ENCODE data around the gene PHACTR1. TPM values are rescaled to one million over a fixed set of nuclear protein-coding genes. Genes with fewer than 3 reads are reported as not detected.
A peak's percentile ranks its signal among the peaks of the same experiment; 100 is the strongest.

The PHACTR1 gene
- total RNA-seq, 2 experiments from 2014 or later = 1.3 to 2.3 TPM

DNA sequence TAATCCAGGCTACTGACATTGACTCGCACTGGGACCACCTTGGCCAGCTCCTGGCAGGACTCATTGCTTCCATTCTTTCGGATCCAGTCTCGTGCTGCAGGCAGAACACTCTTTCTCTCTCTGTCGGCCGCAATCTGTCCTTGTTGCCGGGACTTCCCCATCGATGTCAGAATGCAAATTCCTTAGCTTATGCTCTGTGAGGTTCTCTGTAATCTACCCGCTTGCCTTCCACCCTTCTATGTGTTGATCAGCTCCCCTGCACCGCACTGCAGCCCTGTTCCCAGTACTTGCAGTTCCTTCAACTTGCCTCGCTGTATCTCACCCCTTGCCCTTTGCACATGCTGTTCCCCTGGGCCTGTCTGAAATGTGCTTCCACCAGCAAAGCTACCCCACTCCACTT lies 182.0 kb downstream of the PHACTR1 start:
- H3K4me3 ChIP-seq (ENCODE audit: low read length) = no peak overlapping the region
- TF ChIP-seq, protein P1, sequence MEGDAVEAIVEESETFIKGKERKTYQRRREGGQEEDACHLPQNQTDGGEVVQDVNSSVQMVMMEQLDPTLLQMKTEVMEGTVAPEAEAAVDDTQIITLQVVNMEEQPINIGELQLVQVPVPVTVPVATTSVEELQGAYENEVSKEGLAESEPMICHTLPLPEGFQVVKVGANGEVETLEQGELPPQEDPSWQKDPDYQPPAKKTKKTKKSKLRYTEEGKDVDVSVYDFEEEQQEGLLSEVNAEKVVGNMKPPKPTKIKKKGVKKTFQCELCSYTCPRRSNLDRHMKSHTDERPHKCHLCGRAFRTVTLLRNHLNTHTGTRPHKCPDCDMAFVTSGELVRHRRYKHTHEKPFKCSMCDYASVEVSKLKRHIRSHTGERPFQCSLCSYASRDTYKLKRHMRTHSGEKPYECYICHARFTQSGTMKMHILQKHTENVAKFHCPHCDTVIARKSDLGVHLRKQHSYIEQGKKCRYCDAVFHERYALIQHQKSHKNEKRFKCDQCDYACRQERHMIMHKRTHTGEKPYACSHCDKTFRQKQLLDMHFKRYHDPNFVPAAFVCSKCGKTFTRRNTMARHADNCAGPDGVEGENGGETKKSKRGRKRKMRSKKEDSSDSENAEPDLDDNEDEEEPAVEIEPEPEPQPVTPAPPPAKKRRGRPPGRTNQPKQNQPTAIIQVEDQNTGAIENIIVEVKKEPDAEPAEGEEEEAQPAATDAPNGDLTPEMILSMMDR (IDR thresholded peaks at IDR 0.05) = no peak
- no peak overlapping the region for H3K4me3 Mint-ChIP-seq
- intact Hi-C loops (cut with DNase I, micrococcal nuclease) = loop anchor here in 1 of 2 experiments (10.0 kb wide), 2 partner anchors 264 to 1166 kb away; no protein-coding TSS in a partner anchor
- no peaks in the 10 kb centered on the region for H3K36me3 ChIP-seq (ENCODE audit: insufficient read depth, low read length)
- no peaks in the 10 kb centered on the region for H3K9me3 ChIP-seq (ENCODE audit: control insufficient read depth in 1 of 2, insufficient read depth in 1 of 2, low read length in 2 of 2)
- H3K4me1 Mint-ChIP-seq (ENCODE audit: low read depth) = no peaks in the 10 kb centered on the region
- ChIA-PET CTCF (no interaction called here), POLR2A (no interaction called here)
- peaks cover 4 to 10% of the 10 kb centered on the region in 2 experiments for H3K27me3 ChIP-seq (ENCODE audit: control insufficient read depth in 1 of 2, insufficient read depth in 2 of 2, low read length in 2 of 2)
- DNase-seq (no peak), ATAC-seq (ENCODE audit: poor library complexity) (no peak)
- peaks cover 2% of the 10 kb centered on the region for H3K4me1 ChIP-seq (ENCODE audit: insufficient read depth, low read length)
- H3K9me3 Mint-ChIP-seq = no peaks in the 10 kb centered on the region
- H3K27ac ChIP-seq (ENCODE audit: low read depth in 1 of 2, low read length in 2 of 2) = no peak overlapping the region
- H3K36me3 Mint-ChIP-seq (ENCODE audit: low read depth) = no peaks in the 10 kb centered on the region
- no peak overlapping the region for H3K27ac Mint-ChIP-seq
- peaks cover 39% of the 10 kb centered on the region for H3K27me3 Mint-ChIP-seq

DNA sequence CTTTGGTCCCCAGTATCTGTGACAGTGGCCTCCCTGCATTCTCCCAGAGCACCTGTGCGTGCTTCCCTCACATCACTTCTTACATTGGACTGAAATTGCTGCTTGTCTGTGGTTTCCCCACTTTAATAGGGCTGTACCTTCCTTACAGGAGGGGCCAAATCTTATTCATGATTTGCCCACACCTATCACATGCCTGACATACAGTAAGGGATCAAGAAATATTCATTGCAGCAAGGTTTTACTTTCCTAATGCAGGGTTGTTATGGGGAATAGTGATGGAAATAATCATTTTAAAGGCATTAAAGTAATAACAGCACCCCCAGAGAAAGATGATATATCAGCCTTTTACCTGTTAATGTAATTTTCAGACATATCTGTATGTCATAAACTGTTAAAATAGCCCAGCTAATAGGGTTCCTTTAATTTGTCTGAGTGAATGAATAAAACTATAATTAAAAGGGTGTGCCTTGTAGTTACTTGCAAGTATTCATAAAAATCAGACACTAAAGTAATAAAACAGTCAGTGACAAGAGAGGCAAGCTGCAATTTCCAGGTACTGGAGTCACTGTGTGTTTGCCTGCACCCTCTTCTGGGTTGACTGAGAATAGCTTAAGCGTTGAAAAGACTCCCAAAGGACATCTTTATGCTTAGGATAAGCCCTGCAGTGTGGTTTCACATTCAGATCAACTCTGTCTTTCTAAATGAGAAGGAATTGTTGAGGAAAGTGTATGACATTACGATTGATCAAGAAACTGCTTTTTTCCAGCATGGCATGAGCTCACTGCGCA lies 182.7 kb downstream of the PHACTR1 start:
- intact Hi-C loops (cut with DNase I, micrococcal nuclease) = loop anchor here in 1 of 2 experiments (10.0 kb wide), 2 partner anchors 264 to 1166 kb away; no protein-coding TSS in a partner anchor
- CTCF ChIA-PET = no interaction called here
- TF ChIP-seq, protein P1 (IDR thresholded peaks at IDR 0.05) = no peak

DNA sequence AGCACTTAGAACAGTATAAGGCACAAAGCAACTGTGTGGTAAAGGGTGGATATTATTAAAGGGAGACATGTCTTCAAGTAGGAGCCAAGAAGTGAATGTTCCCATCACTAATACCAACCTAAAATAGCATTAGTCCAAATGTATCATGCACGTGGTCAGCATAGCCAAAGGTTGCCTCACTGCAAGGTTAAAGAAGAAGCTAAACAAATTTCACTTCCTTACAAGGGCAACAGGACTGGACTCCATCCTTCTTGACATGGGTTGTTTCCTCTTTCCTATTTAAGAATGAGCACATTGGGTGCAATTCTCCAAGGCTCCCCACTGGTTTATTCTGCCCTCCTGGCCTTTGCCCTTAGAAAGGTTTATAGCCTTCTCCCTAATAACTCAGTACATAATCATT lies 186.7 kb downstream of the PHACTR1 start:
- intact Hi-C loops (cut with DNase I, micrococcal nuclease) = no loop called here
- H3K36me3 Mint-ChIP-seq (ENCODE audit: low read depth) = no peaks in the 10 kb centered on the region
- CTCF ChIA-PET = no interaction called here

More for the DNA sequence above, 182.7 kb downstream of the PHACTR1 start:
- H3K9me3 Mint-ChIP-seq = no peaks in the 10 kb centered on the region
- H3K4me3 Mint-ChIP-seq = no peak overlapping the region
- H3K36me3 Mint-ChIP-seq (ENCODE audit: low read depth) = no peaks in the 10 kb centered on the region
- no peak for DNase-seq
- H3K27me3 Mint-ChIP-seq = peaks cover 34% of the 10 kb centered on the region
- no peak overlapping the region for H3K27ac ChIP-seq (ENCODE audit: low read depth in 1 of 2, low read length in 2 of 2)
- no peak overlapping the region for H3K4me3 ChIP-seq (ENCODE audit: low read length)
- no peaks in the 10 kb centered on the region for H3K36me3 ChIP-seq (ENCODE audit: insufficient read depth, low read length)
- ATAC-seq (ENCODE audit: poor library complexity) = no peak
- H3K4me1 Mint-ChIP-seq (ENCODE audit: low read depth) = no peaks in the 10 kb centered on the region
- no peak overlapping the region for H3K27ac Mint-ChIP-seq
- H3K27me3 ChIP-seq (ENCODE audit: control insufficient read depth in 1 of 2, insufficient read depth in 2 of 2, low read length in 2 of 2) = peaks cover 4 to 10% of the 10 kb centered on the region in 2 experiments
- no peaks in the 10 kb centered on the region for H3K4me1 ChIP-seq (ENCODE audit: insufficient read depth, low read length)
- POLR2A ChIA-PET = no interaction called here
- no peaks in the 10 kb centered on the region for H3K9me3 ChIP-seq (ENCODE audit: control insufficient read depth in 1 of 2, insufficient read depth in 1 of 2, low read length in 2 of 2)

More for the DNA sequence above, 186.7 kb downstream of the PHACTR1 start:
- Mint-ChIP-seq H3K27me3 (peaks cover 18% of the 10 kb centered on the region), H3K9me3 (no peaks in the 10 kb centered on the region), H3K4me3 (no peak overlapping the region), H3K4me1 (ENCODE audit: low read depth) (no peaks in the 10 kb centered on the region), H3K27ac (no peak overlapping the region)
- POLR2A ChIA-PET = no interaction called here
- Histone ChIP-seq H3K9me3 (ENCODE audit: control insufficient read depth in 1 of 2, insufficient read depth in 1 of 2, low read length in 2 of 2) (no peaks in the 10 kb centered on the region), H3K4me3 (ENCODE audit: low read length) (no peak overlapping the region), H3K36me3 (ENCODE audit: insufficient read depth, low read length) (no peaks in the 10 kb centered on the region), H3K4me1 (ENCODE audit: insufficient read depth, low read length) (no peaks in the 10 kb centered on the region), H3K27me3 (ENCODE audit: control insufficient read depth in 1 of 2, insufficient read depth in 2 of 2, low read length in 2 of 2) (peaks cover 8 to 12% of the 10 kb centered on the region in 2 experiments), H3K27ac (ENCODE audit: low read depth in 1 of 2, low read length in 2 of 2) (no peak overlapping the region)
- ATAC-seq (ENCODE audit: poor library complexity) (no peak), DNase-seq (peak in 3 of 14 experiments; percentile 3 to 22 (median 14))
- TF ChIP-seq, protein P1 (IDR thresholded peaks at IDR 0.05) = no peak

Measured in CD4-positive, alpha-beta T cell (primary cell).